ENCODE results near the gene AGR3.

DNA sequence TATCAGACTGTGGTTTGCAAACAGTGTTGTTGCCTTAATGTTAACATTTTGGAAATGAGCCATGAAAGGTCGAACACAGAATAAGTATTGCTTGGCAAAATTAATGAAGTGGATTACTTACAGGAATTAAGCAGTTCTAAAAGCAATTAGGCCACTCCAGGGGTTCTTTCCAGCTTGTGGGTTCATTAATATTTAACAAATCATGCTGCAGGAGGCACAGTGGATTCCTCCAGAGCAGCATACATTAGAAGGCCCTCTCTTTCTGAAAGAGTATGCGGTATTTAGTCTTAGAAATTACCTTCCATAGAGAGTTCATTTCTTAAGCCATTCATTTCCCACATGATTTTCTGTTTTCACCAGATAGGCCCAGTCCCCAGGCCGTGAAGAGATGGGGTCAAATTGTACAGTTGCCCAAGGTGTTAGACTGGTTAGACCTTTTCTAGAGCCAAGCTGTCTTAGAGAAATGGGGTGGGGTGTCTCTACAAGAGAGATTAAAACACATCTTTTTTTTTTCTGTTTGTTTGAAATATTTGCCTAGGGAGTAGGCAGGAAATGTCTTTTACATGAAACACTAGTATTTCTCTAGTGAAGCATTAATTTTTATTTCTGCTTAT, 40.0 kb upstream of the AGR3 start:
- TF ChIP-seq, protein P1, sequence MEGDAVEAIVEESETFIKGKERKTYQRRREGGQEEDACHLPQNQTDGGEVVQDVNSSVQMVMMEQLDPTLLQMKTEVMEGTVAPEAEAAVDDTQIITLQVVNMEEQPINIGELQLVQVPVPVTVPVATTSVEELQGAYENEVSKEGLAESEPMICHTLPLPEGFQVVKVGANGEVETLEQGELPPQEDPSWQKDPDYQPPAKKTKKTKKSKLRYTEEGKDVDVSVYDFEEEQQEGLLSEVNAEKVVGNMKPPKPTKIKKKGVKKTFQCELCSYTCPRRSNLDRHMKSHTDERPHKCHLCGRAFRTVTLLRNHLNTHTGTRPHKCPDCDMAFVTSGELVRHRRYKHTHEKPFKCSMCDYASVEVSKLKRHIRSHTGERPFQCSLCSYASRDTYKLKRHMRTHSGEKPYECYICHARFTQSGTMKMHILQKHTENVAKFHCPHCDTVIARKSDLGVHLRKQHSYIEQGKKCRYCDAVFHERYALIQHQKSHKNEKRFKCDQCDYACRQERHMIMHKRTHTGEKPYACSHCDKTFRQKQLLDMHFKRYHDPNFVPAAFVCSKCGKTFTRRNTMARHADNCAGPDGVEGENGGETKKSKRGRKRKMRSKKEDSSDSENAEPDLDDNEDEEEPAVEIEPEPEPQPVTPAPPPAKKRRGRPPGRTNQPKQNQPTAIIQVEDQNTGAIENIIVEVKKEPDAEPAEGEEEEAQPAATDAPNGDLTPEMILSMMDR (conservative IDR thresholded peaks at IDR 0.05), result no peak
- TF ChIP-seq EZH2 (IDR thresholded peaks at IDR 0.05; ENCODE audit: low read depth), result no peak

All from PC-9 (cell line).